Epithelial cell of esophagus (primary cell): ENCODE results near the gene NUAK1.

ENCODE experiments used
- DNase-seq: peaks from one replicate; pipeline ENCODE4 v3.0.0; 2010; ENCODE audit warnings: low read depth
- H3K4me3 ChIP-seq: 2 replicates; pipeline ENCODE4 v1.5.1; 2011; ENCODE audit warnings: mild to moderate bottlenecking, low read length, control low read depth
- CTCF ChIP-seq: IDR thresholded peaks from 2 replicates; pipeline ENCODE4 v1.5.1; 2011; ENCODE audit warnings: low read depth, mild to moderate bottlenecking, low read length, control low read depth, inconsistent platforms; ENCODE audit not compliant: insufficient read depth; ENCODE audit errors: missing control alignments

The NUAK1 gene

GRCh38 chr12:106034316-106034715, 104.4 kb downstream of the NUAK1 start:
- no peak overlapping the region for H3K4me3 ChIP-seq
- no peak for DNase-seq
- TF ChIP-seq CTCF: no peak

DNA sequence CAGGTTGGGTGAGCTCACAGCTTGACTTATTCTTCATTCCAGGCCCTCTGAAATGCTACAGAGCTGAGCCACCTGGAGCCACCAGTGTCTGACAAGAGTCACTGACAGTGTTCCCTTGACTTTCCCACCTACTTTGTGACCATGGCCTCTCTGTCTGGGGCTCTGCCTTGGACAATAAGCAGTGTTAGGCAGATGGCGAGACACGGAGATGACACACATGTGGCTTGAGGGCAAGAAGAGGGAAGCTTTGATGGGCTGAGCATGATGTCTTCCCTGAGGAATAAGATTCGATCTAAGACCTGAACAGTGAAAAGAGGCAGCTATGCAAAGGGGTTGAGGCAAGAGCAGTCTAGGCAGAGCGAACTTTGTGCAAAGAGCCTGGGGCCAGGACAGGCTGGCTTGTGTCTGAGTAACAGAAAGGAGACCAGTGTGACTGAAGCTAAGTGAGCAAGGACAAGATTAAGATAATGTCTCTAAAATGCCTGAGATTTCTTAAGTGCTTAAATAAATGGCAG, 105.5 kb downstream of the NUAK1 start:
- no peak overlapping the region for H3K4me3 ChIP-seq
- DNase-seq: no peak
- TF ChIP-seq CTCF: no peak

- DNase-seq: no peak
- no peak overlapping the region for H3K4me3 ChIP-seq
These were observed 106.2 kb downstream of the NUAK1 start for GRCh38 chr12:106032623-106032925.

DNA sequence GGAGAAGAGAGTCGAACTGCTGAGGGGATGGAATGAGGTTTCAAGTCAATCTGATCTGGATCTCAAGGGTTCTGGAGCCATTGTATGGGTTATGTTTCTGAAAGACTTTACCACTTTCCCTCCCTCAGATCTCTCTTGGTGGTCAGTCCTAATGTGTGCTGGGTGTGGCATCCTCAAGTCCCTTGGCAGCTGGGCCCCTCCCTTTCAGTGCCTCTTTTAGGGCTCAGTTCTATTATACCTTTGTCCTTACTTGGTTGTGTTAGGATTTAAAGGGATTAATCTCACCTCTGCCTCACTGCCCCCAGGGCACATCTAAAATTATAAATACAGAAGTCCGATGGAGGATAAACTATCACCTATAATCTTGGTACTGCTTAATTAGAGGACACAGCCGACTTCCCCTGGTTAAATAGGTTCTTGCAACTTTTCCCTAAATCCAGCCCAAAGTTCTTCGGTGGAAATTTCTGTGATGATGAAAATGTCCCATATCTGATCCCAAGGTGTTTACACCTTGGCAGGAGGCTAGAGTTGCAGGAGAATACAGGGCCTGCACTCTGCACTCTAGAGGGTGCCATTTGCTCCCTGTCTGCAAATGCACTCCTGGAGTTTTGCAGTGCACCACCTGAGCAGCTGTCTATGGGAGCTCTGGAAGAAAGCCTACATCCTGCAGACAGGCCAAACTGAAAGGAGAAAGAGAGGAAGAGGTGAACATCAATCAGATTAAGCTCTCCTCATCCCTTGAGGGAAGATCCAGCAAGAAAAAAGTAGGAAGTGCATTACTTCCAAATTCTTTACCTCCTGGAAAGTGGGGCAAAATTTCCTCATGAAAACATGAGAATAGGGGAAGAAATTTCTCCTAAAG, 106.8 kb downstream of the NUAK1 start:
- H3K4me3 ChIP-seq: no peak overlapping the region
- no peak for TF ChIP-seq CTCF
- DNase-seq: peak; percentile 28

More at GRCh38 chr12:106032623-106032925, 106.2 kb downstream of the NUAK1 start:
- TF ChIP-seq CTCF: no peak

DNA sequence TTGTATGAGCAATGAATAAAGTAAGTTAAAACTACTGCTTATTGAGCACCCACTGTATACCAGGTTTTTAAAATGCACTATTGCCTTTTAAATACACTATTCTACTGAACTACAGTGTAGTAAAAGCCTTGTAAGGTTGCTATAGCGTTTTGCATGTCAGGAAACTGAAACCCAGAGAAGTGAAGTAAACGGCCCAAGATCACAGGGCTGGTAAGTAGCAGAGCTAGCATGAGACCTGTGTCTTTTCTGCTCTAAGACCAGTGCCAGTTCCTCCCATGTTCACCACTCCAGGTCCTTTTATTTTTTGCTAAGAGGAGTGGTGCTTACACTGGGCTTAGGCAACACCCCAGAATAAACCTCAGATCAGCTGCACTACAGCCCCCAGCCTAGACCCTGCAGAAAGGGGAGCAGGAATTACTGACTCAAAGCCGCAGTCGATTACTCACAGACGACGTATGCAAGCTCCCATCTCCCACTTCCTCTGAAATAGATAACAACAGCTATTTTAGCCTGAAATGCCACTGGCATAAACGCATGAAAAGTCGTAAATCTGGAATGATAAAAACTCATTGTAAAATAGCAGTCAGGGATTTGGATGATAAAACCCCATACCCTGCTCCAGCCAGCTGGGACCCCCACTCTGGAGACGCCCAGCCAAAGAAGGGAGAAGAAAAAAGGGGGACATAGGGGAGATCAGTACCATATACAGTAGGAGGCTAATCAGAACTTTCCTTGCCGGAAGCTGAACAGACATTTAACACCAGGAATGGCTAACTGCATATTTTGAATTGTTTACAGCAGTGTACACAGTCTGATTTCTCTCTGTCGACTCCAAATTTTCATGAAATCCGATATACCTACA, 108.3 kb downstream of the NUAK1 start:
- peak; percentile 55 for DNase-seq
- no peak overlapping the region for H3K4me3 ChIP-seq
- no peak for TF ChIP-seq CTCF

GRCh38 chr12:106029532-106029931, 109.2 kb downstream of the NUAK1 start:
- no peak overlapping the region for H3K4me3 ChIP-seq
- no peak for DNase-seq
- TF ChIP-seq CTCF: no peak
